HepG2 (cell line): ENCODE measurements around the gene ASXL1. TPM values are rescaled to one million over a fixed set of nuclear protein-coding genes. Genes with fewer than 3 reads are reported as not detected.

Experiments used
- CCDC6 ChIP-seq: sonication (generic); formaldehyde crosslinking; IDR thresholded peaks from 2 replicates; pipeline ENCODE4 v1.8.1; 2022; ENCODE audit warnings: mild to moderate bottlenecking, missing genetic modification reagents, moderate library complexity
- CTCF ChIP-seq: sonication (generic); formaldehyde crosslinking; IDR thresholded peaks from 2 replicates; pipeline ENCODE4 v1.5.0; 2020; ENCODE audit warnings: mild to moderate bottlenecking, missing genetic modification reagents, moderate library complexity
- HES4 ChIP-seq: sonication (generic); formaldehyde crosslinking; IDR thresholded peaks from 2 replicates; pipeline ENCODE4 v1.9.0; 2021; ENCODE audit warnings: mild to moderate bottlenecking, missing genetic modification reagents, borderline replicate concordance
- KDM5A ChIP-seq: fragments of 200-600 bp; sonication (generic); IDR thresholded peaks from 2 replicates; pipeline ENCODE4 v1.7.0; 2018; ENCODE audit warnings: antibody characterized with exemption, mild to moderate bottlenecking, low read length, borderline replicate concordance
- MBD4 ChIP-seq: IDR thresholded peaks from 2 replicates; pipeline ENCODE4 v1.6.1; 2012; ENCODE audit warnings: low read length, inconsistent platforms, borderline replicate concordance
- MXI1 ChIP-seq: IDR thresholded peaks from 3 replicates; pipeline ENCODE4 v1.6.1; 2012; ENCODE audit warnings: low read depth, low read length, inconsistent platforms, borderline replicate concordance
- PAF1 ChIP-seq: IDR thresholded peaks from 2 replicates; pipeline ENCODE4 v1.6.1; 2016; ENCODE audit warnings: missing genetic modification reagents, missing compliant biosample characterization
- POLR2G ChIP-seq: fragments of 200-400 bp; formaldehyde crosslinking; IDR thresholded peaks from 2 replicates; pipeline ENCODE4 v1.6.1; 2018; ENCODE audit warnings: mild to moderate bottlenecking, low read depth, low read length, moderate library complexity
- PRDM10 ChIP-seq: sonication (generic); formaldehyde crosslinking; IDR thresholded peaks from 2 replicates; pipeline ENCODE4 v1.4.0; 2020; ENCODE audit warnings: low read depth, missing genetic modification reagents
- RBAK ChIP-seq: sonication (generic); formaldehyde crosslinking; IDR thresholded peaks from 2 replicates; pipeline ENCODE4 v1.5.1; 2020; ENCODE audit warnings: mild to moderate bottlenecking, missing genetic modification reagents
- RBM22 ChIP-seq: fragments of 200-400 bp; formaldehyde crosslinking; optimal IDR thresholded peaks from 2 replicates; pipeline ENCODE3; 2017; ENCODE audit warnings: mild to moderate bottlenecking, low read length, moderate library complexity
- SAFB2 ChIP-seq: sonication (generic); formaldehyde crosslinking; IDR thresholded peaks from 2 replicates; pipeline ENCODE4 v1.5.1; 2020; ENCODE audit warnings: missing genetic modification reagents, low read depth, mild to moderate bottlenecking, borderline replicate concordance
- SMAD9 ChIP-seq: sonication (generic); formaldehyde crosslinking; IDR thresholded peaks from 2 replicates; pipeline ENCODE4 v1.5.1; 2020; ENCODE audit warnings: mild to moderate bottlenecking, missing genetic modification reagents
- SSRP1 ChIP-seq: IDR thresholded peaks from 2 replicates; pipeline ENCODE4 v1.6.1; 2016; ENCODE audit warnings: control low read depth
- STAG1 ChIP-seq: sonication (generic); formaldehyde crosslinking; IDR thresholded peaks from 2 replicates; pipeline ENCODE4 v1.4.0; 2020; ENCODE audit warnings: missing genetic modification reagents
- TAF15 ChIP-seq: fragments of 200-400 bp; formaldehyde crosslinking; IDR thresholded peaks from one replicate; pipeline ENCODE4 v1.6.1; 2018; ENCODE audit warnings: mild to moderate bottlenecking, low read depth, low read length; ENCODE audit not compliant: poor library complexity, severe bottlenecking
- TBL1XR1 ChIP-seq: fragments of 150-350 bp; IDR thresholded peaks from 2 replicates; pipeline ENCODE4 v1.6.1; 2014; ENCODE audit warnings: borderline replicate concordance, low read length; ENCODE audit not compliant: partially characterized antibody
- ZNF296 ChIP-seq: sonication (generic); formaldehyde crosslinking; conservative IDR thresholded peaks from 2 replicates; pipeline ENCODE4 v1.5.0; 2020; ENCODE audit warnings: mild to moderate bottlenecking, missing genetic modification reagents
- ZNF329 ChIP-seq: sonication (generic); formaldehyde crosslinking; IDR thresholded peaks from 2 replicates; pipeline ENCODE4 v1.9.0; 2021; ENCODE audit warnings: low read depth, mild to moderate bottlenecking, missing genetic modification reagents
- ZNF501 ChIP-seq: sonication (generic); formaldehyde crosslinking; IDR thresholded peaks from 2 replicates; pipeline ENCODE4 v1.5.1; 2020; ENCODE audit warnings: mild to moderate bottlenecking, moderate library complexity, missing genetic modification reagents
- ZNF569 ChIP-seq: sonication (generic); formaldehyde crosslinking; IDR thresholded peaks from 2 replicates; pipeline ENCODE4 v1.5.0; 2020; ENCODE audit warnings: mild to moderate bottlenecking, missing genetic modification reagents, moderate library complexity, borderline replicate concordance
- ZNF720 ChIP-seq: sonication (generic); formaldehyde crosslinking; IDR thresholded peaks from 2 replicates; pipeline ENCODE4 v1.4.0; 2020; ENCODE audit warnings: missing genetic modification reagents
- ZNF782 ChIP-seq: sonication (generic); formaldehyde crosslinking; IDR thresholded peaks from 2 replicates; pipeline ENCODE4 v1.4.0; 2020; ENCODE audit warnings: missing genetic modification reagents, mild to moderate bottlenecking, borderline replicate concordance
- ZSCAN25 ChIP-seq: sonication (generic); formaldehyde crosslinking; IDR thresholded peaks from 2 replicates; pipeline ENCODE4 v1.8.0; 2022; ENCODE audit warnings: mild to moderate bottlenecking, missing genetic modification reagents
- polyA plus RNA-seq, 8 experiments: library from polyadenylated mRNA; depleted of rRNA in 3 of 8; stranded (reverse) in 7 of 8; unstranded in 1 of 8; fragments of >200 nt; fragmentation: Illumina TruSeq in 4 of 8; extraction: Trizol in 4 of 8; gene quantifications; 2 replicates each; pipeline versions ENCODE4 v1.2.1 to v1.2.3, GENCODE V29; 2011 to 2016; ENCODE audit warnings: low read depth in 4 of 8, missing spikeins in 1 of 8, mixed read lengths in 1 of 8; ENCODE audit not compliant: insufficient read depth in 1 of 8
- total RNA-seq, 5 experiments: library from RNA; depleted of rRNA; stranded (reverse); fragments of >200 nt; fragmentation: Illumina TruSeq; extraction: Trizol; gene quantifications; 2 replicates each; pipeline ENCODE4 v1.2.3, GENCODE V29; 2016; ENCODE audit warnings: low read depth in 1 of 5

The ASXL1 gene
- total and polyA plus RNA-seq, 2 of the 13 experiments (the other 11 are each of a cell fraction or from before 2014, with no cell fraction given), result 62.1 to 74.8 TPM

GRCh38 chr20:32439132-32439829 is 81.2 kb downstream of the ASXL1 start (continued):
- TF ChIP-seq ZNF569, result 0 out of 2 replicates have a peak, but pooled peaks have one; percentile 3
- no peak for TF ChIP-seq TBL1XR1
- TF ChIP-seq POLR2G, result peak; percentile 9; the same call in 1 of the 2 replicates
- TF ChIP-seq ZSCAN25 (CRISPR knock-in tag), result no peak
- peak; percentile 67; the same call in 1 of the 2 replicates for TF ChIP-seq HES4 (CRISPR knock-in tag)
- peak; percentile 10; the same call in 1 of the 2 replicates for TF ChIP-seq ZNF501 (CRISPR knock-in tag)
- 0 out of 2 replicates have a peak, but pooled peaks have one; percentile 33 for TF ChIP-seq SAFB2 (CRISPR knock-in tag)
- TF ChIP-seq ZNF296 (CRISPR knock-in tag), result 0 out of 2 replicates have a peak, but pooled peaks have one; percentile 39
- TF ChIP-seq ZNF720, result 0 out of 2 replicates have a peak, but pooled peaks have one; percentile 46
- TF ChIP-seq ZNF782 (CRISPR knock-in tag), result no peak
- no peak for TF ChIP-seq MXI1
- peak; percentile 36 for TF ChIP-seq RBM22
- TF ChIP-seq TAF15, result no peak
- 0 out of 2 replicates have a peak, but pooled peaks have one; percentile 8 for TF ChIP-seq SSRP1 (CRISPR knock-in tag)
- no peak for TF ChIP-seq KDM5A
- TF ChIP-seq PRDM10 (CRISPR knock-in tag), result no peak
- TF ChIP-seq ZNF329 (CRISPR knock-in tag), result no peak
- peak; percentile 41; the same call in 1 of the 2 replicates for TF ChIP-seq CTCF (CRISPR knock-in tag)
- TF ChIP-seq STAG1, result peak; percentile 36; the same call in 1 of the 2 replicates
- no peak for TF ChIP-seq SMAD9 (CRISPR knock-in tag)
- TF ChIP-seq RBAK, result no peak
- TF ChIP-seq MBD4, result 0 out of 2 replicates have a peak, but pooled peaks have one; percentile 16
- TF ChIP-seq PAF1 (CRISPR knock-in tag), result peak; percentile 18; the same call in 1 of the 2 replicates
- TF ChIP-seq CCDC6 (CRISPR knock-in tag), result 0 out of 2 replicates have a peak, but pooled peaks have one; percentile 59
